OCI-LY7 (cell line): ENCODE results near the gene DEFB119. TPM values are rescaled to one million over a fixed set of nuclear protein-coding genes. Genes with fewer than 3 reads are reported as not detected.

ENCODE experiments used
- BruUV-seq: library from RNA; stranded (reverse); fragments of 400-500 nt; replicated peaks from 2 replicates; lab custom pipeline; 2021; lab: Mats Ljungman, UMichigan
- CTCF ChIA-PET: fragments of 300-600 bp; sonication (Branson Sonifier 250); formaldehyde crosslinking; loops from one replicate; lab custom pipeline; 2022; ENCODE audit warnings: antibody characterized with exemption; ENCODE audit not compliant: unreplicated experiment; lab: Charles Lee
- POLR2A ChIA-PET: fragments of 300-600 bp; sonication (Branson Sonifier 250); formaldehyde crosslinking; loops from one replicate; lab custom pipeline; 2022; ENCODE audit warnings: antibody characterized with exemption; lab: Charles Lee
- DNase-seq: peaks from one replicate; pipeline ENCODE4 v3.0.0-alpha.2; 2015; ENCODE audit warnings: low spot score
- H2AFZ ChIP-seq: fragments of 200-600 bp; sonication (generic), shearing (Covaris generic); 2 replicates; pipeline ENCODE4 v1.6.1; 2014; ENCODE audit warnings: mild to moderate bottlenecking, antibody characterized with exemption, low read length, moderate library complexity
- H3K27ac ChIP-seq: fragments of 200-600 bp; sonication (generic); 2 replicates; pipeline ENCODE4 v1.5.1; 2014; ENCODE audit warnings: mixed run types, low read depth, mild to moderate bottlenecking, moderate library complexity, low read length, inconsistent platforms; ENCODE audit not compliant: poor library complexity, severe bottlenecking
- H3K36me3 ChIP-seq: fragments of 200-600 bp; sonication (generic); 2 replicates; pipeline ENCODE4 v1.6.1; 2014; ENCODE audit warnings: mild to moderate bottlenecking, antibody characterized with exemption, low read length, moderate library complexity, mixed read lengths; ENCODE audit not compliant: insufficient read depth
- H3K4me1 ChIP-seq: fragments of 200-600 bp; sonication (generic); 2 replicates; pipeline ENCODE4 v1.5.1; 2014; ENCODE audit warnings: mild to moderate bottlenecking, low read length; ENCODE audit not compliant: insufficient read depth, poor library complexity, severe bottlenecking
- H3K4me2 ChIP-seq: fragments of 200-600 bp; sonication (generic); 2 replicates; pipeline ENCODE4 v1.6.1; 2014; ENCODE audit warnings: mild to moderate bottlenecking, low read length
- H3K4me3 ChIP-seq: fragments of 200-600 bp; sonication (generic); 2 replicates; pipeline ENCODE4 v1.5.1; 2014; ENCODE audit warnings: mild to moderate bottlenecking, low read depth, low read length; ENCODE audit not compliant: poor library complexity, severe bottlenecking
- H3K79me2 ChIP-seq: fragments of 200-600 bp; sonication (generic); 2 replicates; pipeline ENCODE4 v1.6.1; 2016; ENCODE audit warnings: low read depth, mild to moderate bottlenecking, low read length, moderate library complexity, mixed read lengths; ENCODE audit not compliant: insufficient read depth
- H3K9me2 ChIP-seq: fragments of 200-600 bp; sonication (generic); 2 replicates; pipeline ENCODE4 v1.6.1; 2016; ENCODE audit warnings: mild to moderate bottlenecking, low read length, mixed read lengths; ENCODE audit not compliant: insufficient read depth
- H3K9me3 ChIP-seq: fragments of 200-600 bp; sonication (generic); 2 replicates; pipeline ENCODE4 v1.6.1; 2014; ENCODE audit warnings: mild to moderate bottlenecking, mixed run types, low read length, mixed read lengths
- H4K20me1 ChIP-seq: fragments of 200-600 bp; sonication (generic); 2 replicates; pipeline ENCODE4 v1.6.1; 2014; ENCODE audit warnings: mild to moderate bottlenecking, antibody characterized with exemption, low read length, moderate library complexity, mixed read lengths; ENCODE audit not compliant: insufficient read depth
- CTCF ChIP-seq: fragments of 200-600 bp; sonication (generic); conservative IDR thresholded peaks from 2 replicates; pipeline ENCODE4 v1.5.1; 2014; ENCODE audit warnings: mild to moderate bottlenecking, antibody characterized with exemption, low read length, moderate library complexity, mixed read lengths
- EZH2phosphoT487 ChIP-seq: fragments of 200-600 bp; sonication (generic); IDR thresholded peaks from 2 replicates; pipeline ENCODE4 v1.6.1; 2018; ENCODE audit warnings: low read depth, borderline replicate concordance, mild to moderate bottlenecking, mixed run types, antibody characterized with exemption, low read length, moderate library complexity, mixed read lengths
- intact Hi-C: fragments of 100-400 bp; cut with micrococcal nuclease; formaldehyde crosslinking; loops from one replicate; pipeline ENCODE4 v1.10.0; 2022; ENCODE audit not compliant: unreplicated experiment
- total RNA-seq, 2 experiments: library from RNA; depleted of rRNA in 1 of 2; stranded (reverse); fragments of >200 nt in 1 of 2; shearing (Covaris generic) in 1 of 2; gene quantifications; 2 replicates each; pipeline ENCODE4 v1.2.3, GENCODE V29; 2014 to 2022

The DEFB119 gene
- total RNA-seq, 2 experiments from 2014 or later = not detected

- H3K4me1 ChIP-seq = no peaks in the 10 kb centered on the region
- ChIA-PET POLR2A (no interaction called here), CTCF (no interaction called here)
- TF ChIP-seq CTCF (no peak), EZH2phosphoT487 (no peak)
- no peaks in the 10 kb centered on the region for H3K36me3 ChIP-seq
- no peak overlapping the region for H2AFZ ChIP-seq
- no TSS peak for BruUV-seq
- H4K20me1 ChIP-seq = no peaks in the 10 kb centered on the region
- H3K9me2 ChIP-seq = no peaks in the 10 kb centered on the region
- no peak overlapping the region for H3K27ac ChIP-seq
- intact Hi-C loops = no loop called here
- no peak overlapping the region for H3K4me3 ChIP-seq
- no peaks in the 10 kb centered on the region for H3K9me3 ChIP-seq
- H3K4me2 ChIP-seq = no peak overlapping the region
- H3K79me2 ChIP-seq = no peaks in the 10 kb centered on the region
- DNase-seq = no peak
These were observed 35.4 kb upstream of the DEFB119 start for GRCh38 chr20:31425797-31426196.

GRCh38 chr20:31418307-31418706 is 27.9 kb upstream of the DEFB119 start:
- no peak for DNase-seq
- BruUV-seq = no TSS peak
- no peak overlapping the region for H2AFZ ChIP-seq
- CTCF ChIA-PET = no interaction called here
- no peaks in the 10 kb centered on the region for H4K20me1 ChIP-seq
- POLR2A ChIA-PET = no interaction called here
- H3K9me2 ChIP-seq = no peaks in the 10 kb centered on the region
- no peak overlapping the region for H3K4me3 ChIP-seq
- H3K4me2 ChIP-seq = no peak overlapping the region
- no peaks in the 10 kb centered on the region for H3K9me3 ChIP-seq
- intact Hi-C loops = no loop called here
- H3K79me2 ChIP-seq = no peaks in the 10 kb centered on the region
- H3K4me1 ChIP-seq = no peaks in the 10 kb centered on the region
- H3K36me3 ChIP-seq = no peaks in the 10 kb centered on the region
- TF ChIP-seq CTCF (no peak), EZH2phosphoT487 (no peak)
- H3K27ac ChIP-seq = no peak overlapping the region

GRCh38 chr20:31415653-31416052 is 25.3 kb upstream of the DEFB119 start:
- no TSS peak for BruUV-seq
- TF ChIP-seq EZH2phosphoT487 = no peak
- intact Hi-C loops = no loop called here
- no peak overlapping the region for H3K4me2 ChIP-seq
- no peak overlapping the region for H3K27ac ChIP-seq
- no peaks in the 10 kb centered on the region for H3K9me3 ChIP-seq
- no peaks in the 10 kb centered on the region for H3K9me2 ChIP-seq
- H3K79me2 ChIP-seq = no peaks in the 10 kb centered on the region
- H3K4me1 ChIP-seq = no peaks in the 10 kb centered on the region
- H4K20me1 ChIP-seq = no peaks in the 10 kb centered on the region
- ChIA-PET CTCF (no interaction called here), POLR2A (no interaction called here)
- no peak overlapping the region for H3K4me3 ChIP-seq
- no peaks in the 10 kb centered on the region for H3K36me3 ChIP-seq
- H2AFZ ChIP-seq = no peak overlapping the region
- DNase-seq = no peak
